Measurements from ENCODE around the gene PDE4B. TPM values are rescaled to one million over a fixed set of nuclear protein-coding genes. Genes with fewer than 3 reads are reported as not detected.

Gene PDE4B
- total and polyA plus RNA-seq, 10 of the 15 experiments (the other 5 are each of a cell fraction or from before 2014, with no cell fraction given): 3.0 to 13.2 (median 5.7) TPM

DNA sequence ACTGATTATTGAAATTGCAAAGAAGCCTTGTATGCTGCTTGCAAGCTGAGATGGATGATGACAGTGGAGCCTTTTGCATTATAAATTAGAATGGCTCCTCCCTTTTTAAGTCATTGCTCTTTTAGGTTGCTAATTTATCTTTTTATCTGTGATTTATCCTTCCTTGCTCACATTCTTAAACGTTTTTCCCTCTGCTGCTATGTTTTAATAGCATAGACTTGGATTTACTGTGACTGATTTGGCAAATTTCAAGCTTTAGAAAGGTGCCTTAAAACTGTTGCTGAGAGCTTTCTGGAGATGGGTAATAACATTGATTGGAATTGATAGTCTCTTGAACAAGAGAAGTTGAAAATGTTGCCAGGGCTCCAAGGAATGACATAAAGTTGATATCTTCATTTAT lies 427.8 kb downstream of the PDE4B start:
- no peak overlapping the region for H2AFZ ChIP-seq (ENCODE audit: control insufficient read depth, low read depth, low read length)
- H3K27ac ChIP-seq (ENCODE audit: control insufficient read depth, insufficient read depth): no peak overlapping the region
- SMC1A ChIA-PET (ENCODE audit: uncharacterized antibody, unreplicated experiment): no interaction called here
- FAIRE-seq: no peak
- H3K4me2 ChIP-seq (ENCODE audit: control insufficient read depth, insufficient read depth): no peak overlapping the region
- no peaks in the 10 kb centered on the region for H3K36me3 ChIP-seq (ENCODE audit: control insufficient read depth in 2 of 2, insufficient read depth in 2 of 2, low read length in 1 of 2)
- POLR2A ChIA-PET: no interaction called here
- no peaks in the 10 kb centered on the region for H4K20me1 ChIP-seq (ENCODE audit: control insufficient read depth, insufficient read depth)
- BruUV-seq (replicated peaks): no TSS peak
- no peak for ATAC-seq
- H3K4me1 ChIP-seq (ENCODE audit: control insufficient read depth, insufficient read depth, low read length): no peaks in the 10 kb centered on the region
- no peaks in the 10 kb centered on the region for H3K79me2 ChIP-seq (ENCODE audit: control insufficient read depth, insufficient read depth, low read length)
- 0% methylated on average over 1 of the region's 1 CpG for WGBS (ENCODE audit: insufficient coverage, insufficient replicate concordance, low lambda C conversion rate, missing lambda C conversion rate)
- H3K27me3 ChIP-seq (replicated peaks in 1 of 2; ENCODE audit: control insufficient read depth in 2 of 2, insufficient read depth in 2 of 2, low read length in 1 of 2): no peaks in the 10 kb centered on the region
- RAD21 ChIA-PET (ENCODE audit: unreplicated experiment): no interaction called here
- in situ Hi-C loops (cut with MboI) (no loop called here), intact Hi-C loops (cut with micrococcal nuclease; ENCODE audit: unreplicated experiment) (no loop called here)
- H3K9me3 ChIP-seq (replicated peaks; ENCODE audit: control insufficient read depth, insufficient read depth, low read length): no peaks in the 10 kb centered on the region
- CTCF ChIA-PET: interaction anchor here (0.7 kb wide), 1 partner anchor 25 kb away, joined by 3 read pairs; no protein-coding TSS in a partner anchor
- no peak overlapping the region for H3K4me3 ChIP-seq
- TF ChIP-seq BCL11A (IDR thresholded peaks at IDR 0.05; ENCODE audit: low read depth, low read length) (no peak), ZNF592 (IDR thresholded peaks at IDR 0.05) (no peak)
- DNase-seq (ENCODE audit: low read depth, low spot score): no peak
- no peak overlapping the region for H3K9ac ChIP-seq (ENCODE audit: control insufficient read depth, insufficient read depth, low read length)

DNA sequence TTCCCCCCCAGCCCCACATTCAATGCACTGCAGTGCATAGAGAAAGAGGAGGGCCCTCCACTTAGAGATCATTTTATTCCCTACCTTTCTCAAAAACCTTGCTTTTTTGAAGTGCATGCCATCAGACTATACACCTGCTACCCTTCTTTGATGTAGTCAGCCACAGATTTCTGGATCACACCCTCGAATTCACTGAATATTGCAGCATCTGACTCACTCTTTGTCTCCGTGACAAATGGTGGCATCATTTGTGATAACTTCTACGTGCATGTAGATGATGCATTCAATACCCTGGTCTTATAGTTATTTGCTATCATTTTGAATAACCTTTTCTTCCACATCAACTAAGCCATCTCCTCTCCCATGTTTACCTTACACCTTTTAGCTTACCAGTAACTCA lies 431.0 kb downstream of the PDE4B start:
- intact Hi-C loops (cut with micrococcal nuclease; ENCODE audit: unreplicated experiment) (no loop called here), in situ Hi-C loops (cut with MboI) (no loop called here)
- SMC1A ChIA-PET (ENCODE audit: uncharacterized antibody, unreplicated experiment): interaction anchor here (0.7 to 1.9 kb wide), 2 partner anchors 19 to 223 kb away, joined by 3 to 6 read pairs; no protein-coding TSS in a partner anchor
- H3K36me3 ChIP-seq (ENCODE audit: control insufficient read depth in 2 of 2, insufficient read depth in 2 of 2, low read length in 1 of 2): no peaks in the 10 kb centered on the region
- no peaks in the 10 kb centered on the region for H3K9me3 ChIP-seq (replicated peaks; ENCODE audit: control insufficient read depth, insufficient read depth, low read length)
- no peak overlapping the region for H3K9ac ChIP-seq (ENCODE audit: control insufficient read depth, insufficient read depth, low read length)
- RAD21 ChIA-PET (ENCODE audit: unreplicated experiment): no interaction called here
- no peak for FAIRE-seq
- no peak overlapping the region for H3K4me2 ChIP-seq (ENCODE audit: control insufficient read depth, insufficient read depth)
- ATAC-seq: no peak
- no peaks in the 10 kb centered on the region for H4K20me1 ChIP-seq (ENCODE audit: control insufficient read depth, insufficient read depth)
- 13% methylated on average over 3 of the region's 3 CpGs for WGBS (ENCODE audit: insufficient coverage, insufficient replicate concordance, low lambda C conversion rate, missing lambda C conversion rate)
- no peak overlapping the region for H3K27ac ChIP-seq (ENCODE audit: control insufficient read depth, insufficient read depth)
- H2AFZ ChIP-seq (ENCODE audit: control insufficient read depth, low read depth, low read length): no peak overlapping the region
- H3K4me1 ChIP-seq (ENCODE audit: control insufficient read depth, insufficient read depth, low read length): no peaks in the 10 kb centered on the region
- BruUV-seq (replicated peaks): no TSS peak
- POLR2A ChIA-PET: no interaction called here
- CTCF ChIA-PET: interaction anchor here (2.2 kb wide), 1 partner anchor 19 kb away, joined by 11 read pairs; no protein-coding TSS in a partner anchor
- no peak overlapping the region for H3K4me3 ChIP-seq
- DNase-seq (ENCODE audit: low read depth, low spot score): no peak
- H3K79me2 ChIP-seq (ENCODE audit: control insufficient read depth, insufficient read depth, low read length): no peaks in the 10 kb centered on the region
- no peaks in the 10 kb centered on the region; a peak in 1 of 4 replicates for H3K27me3 ChIP-seq (replicated peaks in 1 of 2; ENCODE audit: control insufficient read depth in 2 of 2, insufficient read depth in 2 of 2, low read length in 1 of 2)
- TF ChIP-seq STAT3 (IDR thresholded peaks at IDR 0.05; ENCODE audit: low read depth, low read length): no peak
- TF ChIP-seq ZNF592 (IDR thresholded peaks at IDR 0.05): no peak
- TF ChIP-seq, protein P1, sequence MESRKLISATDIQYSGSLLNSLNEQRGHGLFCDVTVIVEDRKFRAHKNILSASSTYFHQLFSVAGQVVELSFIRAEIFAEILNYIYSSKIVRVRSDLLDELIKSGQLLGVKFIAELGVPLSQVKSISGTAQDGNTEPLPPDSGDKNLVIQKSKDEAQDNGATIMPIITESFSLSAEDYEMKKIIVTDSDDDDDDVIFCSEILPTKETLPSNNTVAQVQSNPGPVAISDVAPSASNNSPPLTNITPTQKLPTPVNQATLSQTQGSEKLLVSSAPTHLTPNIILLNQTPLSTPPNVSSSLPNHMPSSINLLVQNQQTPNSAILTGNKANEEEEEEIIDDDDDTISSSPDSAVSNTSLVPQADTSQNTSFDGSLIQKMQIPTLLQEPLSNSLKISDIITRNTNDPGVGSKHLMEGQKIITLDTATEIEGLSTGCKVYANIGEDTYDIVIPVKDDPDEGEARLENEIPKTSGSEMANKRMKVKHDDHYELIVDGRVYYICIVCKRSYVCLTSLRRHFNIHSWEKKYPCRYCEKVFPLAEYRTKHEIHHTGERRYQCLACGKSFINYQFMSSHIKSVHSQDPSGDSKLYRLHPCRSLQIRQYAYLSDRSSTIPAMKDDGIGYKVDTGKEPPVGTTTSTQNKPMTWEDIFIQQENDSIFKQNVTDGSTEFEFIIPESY (IDR thresholded peaks at IDR 0.05): no peak
- no peak for TF ChIP-seq SIN3A (IDR thresholded peaks at IDR 0.05; ENCODE audit: low read depth, low read length)

All from GM12878 (cell line).